ENCODE data around the gene MBD3L2.
A peak's percentile ranks its signal among the peaks of the same experiment; 100 is the strongest.
"Not testable (repeated sequence)": the region's sequence is repeated elsewhere in the genome, so short reads cannot be mapped to it uniquely, and the experiment has no call there.

Gene MBD3L2

GRCh38 chr19:7049021-7049420 is at the start of gene MBD3L2:
MBD3L2 (plus strand) TSS chr19:7049321; CDS start chr19:7049374, 53 bp downstream.
- CTCF ChIA-PET; DNase-seq (ENCODE audit: low read depth, low spot score); H3K4me3 ChIP-seq (ENCODE audit: low read depth, low read length); POLR2A ChIA-PET: not testable (repeated sequence)

DNA sequence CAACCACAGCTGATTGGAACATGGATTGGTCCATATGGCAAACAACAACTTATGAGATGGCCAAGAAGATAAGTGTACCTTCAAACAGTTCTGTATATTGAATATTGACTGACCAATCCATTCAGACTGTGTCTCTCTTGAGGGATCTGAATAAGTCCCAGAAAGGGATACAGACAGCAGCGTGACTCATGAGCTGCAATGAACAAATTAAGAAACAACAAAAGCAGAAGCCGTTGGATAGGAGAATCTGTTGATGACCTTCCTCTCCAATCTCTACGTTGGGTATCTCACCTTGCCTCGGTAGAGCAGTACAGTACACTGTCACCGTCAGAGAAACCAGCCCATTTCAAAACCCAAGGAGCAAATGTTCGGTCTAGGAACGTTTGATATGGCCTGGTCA is 49.2 kb upstream of the MBD3L2 start:
- DNase-seq (ENCODE audit: low read depth, low spot score): no peak
- no peak overlapping the region for H3K4me3 ChIP-seq (ENCODE audit: low read depth, low read length)
- POLR2A ChIA-PET: no interaction called here
- CTCF ChIA-PET: no interaction called here
- TF ChIP-seq, protein P1, sequence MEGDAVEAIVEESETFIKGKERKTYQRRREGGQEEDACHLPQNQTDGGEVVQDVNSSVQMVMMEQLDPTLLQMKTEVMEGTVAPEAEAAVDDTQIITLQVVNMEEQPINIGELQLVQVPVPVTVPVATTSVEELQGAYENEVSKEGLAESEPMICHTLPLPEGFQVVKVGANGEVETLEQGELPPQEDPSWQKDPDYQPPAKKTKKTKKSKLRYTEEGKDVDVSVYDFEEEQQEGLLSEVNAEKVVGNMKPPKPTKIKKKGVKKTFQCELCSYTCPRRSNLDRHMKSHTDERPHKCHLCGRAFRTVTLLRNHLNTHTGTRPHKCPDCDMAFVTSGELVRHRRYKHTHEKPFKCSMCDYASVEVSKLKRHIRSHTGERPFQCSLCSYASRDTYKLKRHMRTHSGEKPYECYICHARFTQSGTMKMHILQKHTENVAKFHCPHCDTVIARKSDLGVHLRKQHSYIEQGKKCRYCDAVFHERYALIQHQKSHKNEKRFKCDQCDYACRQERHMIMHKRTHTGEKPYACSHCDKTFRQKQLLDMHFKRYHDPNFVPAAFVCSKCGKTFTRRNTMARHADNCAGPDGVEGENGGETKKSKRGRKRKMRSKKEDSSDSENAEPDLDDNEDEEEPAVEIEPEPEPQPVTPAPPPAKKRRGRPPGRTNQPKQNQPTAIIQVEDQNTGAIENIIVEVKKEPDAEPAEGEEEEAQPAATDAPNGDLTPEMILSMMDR (IDR thresholded peaks at IDR 0.05; ENCODE audit: insufficient read depth, low read length, missing control alignments): no peak

DNA sequence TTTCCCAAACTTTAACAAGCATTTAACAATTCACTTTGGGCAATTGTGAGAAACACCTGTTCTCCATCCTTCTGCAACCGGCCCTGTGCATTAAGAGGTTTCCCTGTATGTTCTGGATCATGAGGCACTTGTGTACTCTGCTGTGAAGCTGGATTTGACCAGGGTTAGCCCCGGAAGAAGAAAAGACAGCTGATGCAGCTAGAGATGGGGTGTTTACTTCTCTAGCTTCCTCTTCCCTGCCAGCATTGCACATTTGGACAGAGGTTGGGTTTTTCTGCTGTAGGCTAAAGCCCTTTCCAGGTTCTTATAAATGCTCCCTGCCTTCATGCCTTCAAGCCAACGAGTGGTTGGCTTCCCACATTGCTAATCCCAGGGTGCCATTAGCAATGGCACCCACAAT is 48.8 kb upstream of the MBD3L2 start:
- TF ChIP-seq, protein P1 (IDR thresholded peaks at IDR 0.05; ENCODE audit: insufficient read depth, low read length, missing control alignments): no peak
- ChIA-PET POLR2A (no interaction called here), CTCF (no interaction called here)
- DNase-seq (ENCODE audit: low read depth, low spot score): no peak
- H3K4me3 ChIP-seq (ENCODE audit: low read depth, low read length): no peak overlapping the region

GRCh38 chr19:7000816-7001215 is 48.3 kb upstream of the MBD3L2 start:
- CTCF ChIA-PET: no interaction called here
- TF ChIP-seq, protein P1 (IDR thresholded peaks at IDR 0.05; ENCODE audit: insufficient read depth, low read length, missing control alignments): no peak
- POLR2A ChIA-PET: no interaction called here
- no peak for DNase-seq (ENCODE audit: low read depth, low spot score)
- H3K4me3 ChIP-seq (ENCODE audit: low read depth, low read length): no peak overlapping the region

GRCh38 chr19:7004313-7004931 is 44.7 kb upstream of the MBD3L2 start:
- no peak overlapping the region for H3K4me3 ChIP-seq (ENCODE audit: low read depth, low read length)
- TF ChIP-seq, protein P1 (IDR thresholded peaks at IDR 0.05; ENCODE audit: insufficient read depth, low read length, missing control alignments): peak; percentile 38
- POLR2A ChIA-PET: no interaction called here
- CTCF ChIA-PET: no interaction called here
- DNase-seq (ENCODE audit: low read depth, low spot score): no peak

- TF ChIP-seq, protein P1 (IDR thresholded peaks at IDR 0.05; ENCODE audit: insufficient read depth, low read length, missing control alignments): no peak
- H3K4me3 ChIP-seq (ENCODE audit: low read depth, low read length): no peak overlapping the region
- no peak for DNase-seq (ENCODE audit: low read depth, low spot score)
- POLR2A ChIA-PET: no interaction called here
- CTCF ChIA-PET: no interaction called here
Measured at GRCh38 chr19:7006135-7006704, 42.9 kb upstream of the MBD3L2 start.

GRCh38 chr19:7007859-7008258 is 41.3 kb upstream of the MBD3L2 start:
- no peak for DNase-seq (ENCODE audit: low read depth, low spot score)
- TF ChIP-seq, protein P1 (IDR thresholded peaks at IDR 0.05; ENCODE audit: insufficient read depth, low read length, missing control alignments): no peak
- H3K4me3 ChIP-seq (ENCODE audit: low read depth, low read length): no peak overlapping the region
- ChIA-PET CTCF (no interaction called here), POLR2A (no interaction called here)

All from AG04449 (cell line).